Right kidney (tissue), 1 donor: ENCODE results near the gene SLC44A4.
"Not testable (repeated sequence)": the region's sequence is repeated elsewhere in the genome, so short reads cannot be mapped to it uniquely, and the experiment has no call there.

Experiments used
- DNase-seq: peaks from one replicate; pipeline ENCODE4 v3.0.0-alpha.2; 2016

SLC44A4 gene

GRCh38 chr6:31861150-31861549 is 17.6 kb downstream of the SLC44A4 start:
- DNase-seq = no peak

GRCh38 chr6:31860349-31860748 is 18.4 kb downstream of the SLC44A4 start:
- no peak for DNase-seq

GRCh38 chr6:31859923-31860322 is 18.9 kb downstream of the SLC44A4 start:
- DNase-seq = no peak

GRCh38 chr6:31858707-31859106 is 20.1 kb downstream of the SLC44A4 start:
- no peak for DNase-seq

GRCh38 chr6:31857774-31858173 is 21.0 kb downstream of the SLC44A4 start:
- DNase-seq = not testable (repeated sequence)

GRCh38 chr6:31851980-31852718 is 26.6 kb downstream of the SLC44A4 start:
- not testable (repeated sequence) for DNase-seq

- no peak for DNase-seq
These were observed 27.3 kb downstream of the SLC44A4 start for GRCh38 chr6:31851485-31851832.

GRCh38 chr6:31850765-31851484 is 27.9 kb downstream of the SLC44A4 start:
- DNase-seq = no peak

- DNase-seq = no peak
These were observed 31.4 kb downstream of the SLC44A4 start for GRCh38 chr6:31847276-31847978.

GRCh38 chr6:31844507-31844906 is 34.3 kb downstream of the SLC44A4 start:
- no peak for DNase-seq

GRCh38 chr6:31842053-31842452 is 36.7 kb downstream of the SLC44A4 start:
- no peak for DNase-seq

- not testable (repeated sequence) for DNase-seq
These were observed 39.0 kb downstream of the SLC44A4 start for GRCh38 chr6:31839779-31840126.

GRCh38 chr6:31838968-31839367 is 39.8 kb downstream of the SLC44A4 start:
- DNase-seq = no peak

- DNase-seq = not testable (repeated sequence)
These were observed 40.7 kb downstream of the SLC44A4 start for GRCh38 chr6:31838114-31838553.

- DNase-seq = no peak
These were observed 41.3 kb downstream of the SLC44A4 start for GRCh38 chr6:31837369-31838113.

GRCh38 chr6:31836474-31837368 is 42.1 kb downstream of the SLC44A4 start:
- DNase-seq = no peak

GRCh38 chr6:31836047-31836473 is 42.7 kb downstream of the SLC44A4 start:
- no peak for DNase-seq

- peak; percentile 99 for DNase-seq
These were observed 44.2 kb downstream of the SLC44A4 start for GRCh38 chr6:31834367-31835250.

GRCh38 chr6:31831350-31832215 is 47.2 kb downstream of the SLC44A4 start:
- no peak for DNase-seq
